K562 (cell line): ENCODE results near the gene UBE2O. TPM values are rescaled to one million over a fixed set of nuclear protein-coding genes. Genes with fewer than 3 reads are reported as not detected.

ENCODE experiments used
- GTF3C2 ChIP-seq: IDR thresholded peaks from 3 replicates; pipeline ENCODE4 v1.6.1; 2011; ENCODE audit warnings: borderline replicate concordance, mild to moderate bottlenecking, moderate library complexity; ENCODE audit not compliant: insufficient read length; ENCODE audit errors: extremely low read depth
- MTA3 ChIP-seq: fragments of 450-650 bp; formaldehyde crosslinking; IDR thresholded peaks from 2 replicates; pipeline ENCODE4 v1.6.1; 2017; ENCODE audit warnings: mild to moderate bottlenecking, borderline replicate concordance
- NR2F6 ChIP-seq: fragments of 450-650 bp; formaldehyde crosslinking; IDR thresholded peaks from 2 replicates; pipeline ENCODE4 v1.4.0; 2020; ENCODE audit warnings: mild to moderate bottlenecking
- PYGO2 ChIP-seq: fragments of 450-650 bp; IDR thresholded peaks from 2 replicates; pipeline ENCODE4 v1.6.1; 2016; ENCODE audit warnings: mild to moderate bottlenecking, missing genetic modification characterization, moderate library complexity, missing compliant biosample characterization
- REST ChIP-seq, 2 experiments: fragments of 450-650 bp; formaldehyde crosslinking in 1 of 2; IDR thresholded peaks; 2 replicates each; pipeline versions ENCODE4 v1.4.0 to v1.6.1; 2014 to 2020; ENCODE audit warnings: mild to moderate bottlenecking in 2 of 2, borderline replicate concordance in 1 of 2, low read depth in 1 of 2
- TBL1XR1 ChIP-seq, 2 experiments: IDR thresholded peaks; 2 replicates each; pipeline ENCODE4 v1.6.1; 2012; ENCODE audit warnings: improper control_type of control experiment in 2 of 2, low read length in 2 of 2, mild to moderate bottlenecking in 1 of 2
- TBP ChIP-seq: optimal IDR thresholded peaks from 2 replicates; pipeline ENCODE3; 2011; ENCODE audit warnings: low read depth, low read length, improper control_type of control experiment
- polyA plus RNA-seq, 8 experiments: library from polyadenylated mRNA; depleted of rRNA in 4 of 8; stranded (reverse) in 5 of 8; unstranded in 3 of 8; fragments of >200 nt; fragmentation: Nextera tagmentation in 2 of 8; fragmentation: Illumina TruSeq in 1 of 8; extraction: Ambion mirVana in 2 of 8; extraction: Trizol in 1 of 8; gene quantifications; 2 replicates each; pipeline versions ENCODE4 v1.2.1 to v1.2.3, GENCODE V29; 2011 to 2014; ENCODE audit warnings: inconsistent platforms in 1 of 8, missing spikeins in 1 of 8
- total RNA-seq, 7 experiments: library from RNA; depleted of rRNA in 6 of 7; stranded (reverse); fragments of >200 nt in 6 of 7; fragmentation: Illumina TruSeq in 2 of 7; extraction: Trizol in 2 of 7; gene quantifications; 2 replicates each; pipeline versions ENCODE4 v1.2.1 to v1.2.3, GENCODE V29; 2011 to 2021; ENCODE audit warnings: low replicate concordance in 1 of 7

Gene UBE2O
- total and polyA plus RNA-seq, 9 of the 15 experiments (the other 6 are each of a cell fraction or from before 2014, with no cell fraction given): 1.6 to 39.7 (median 13.3) TPM

- TF ChIP-seq REST (IDR thresholded peaks at IDR 0.05; ENCODE audit: borderline replicate concordance) (no peak), REST (CRISPR knock-in tag; IDR thresholded peaks at IDR 0.05; ENCODE audit: low read depth) (no peak), TBP (no peak), GTF3C2 (no peak), NR2F6 (CRISPR knock-in tag) (no peak), MTA3 (no peak), PYGO2 (tag) (no peak), TBL1XR1 (IDR thresholded peaks at IDR 0.05; ENCODE audit: low read length in 2 of 2) (no peak)
These were observed 36.5 kb downstream of the UBE2O start (continued) for GRCh38 chr17:76416457-76416856.
